HL-60/S4 (cell line): ENCODE results near the gene TNPO2.

Experiments
- in situ Hi-C: fragments of 300-500 bp; cut with MboI; formaldehyde crosslinking; loops from 2 replicates; pipeline ENCODE4 v1.14.3; 2022; ENCODE audit warnings: low sequenced_read_pairs

TNPO2 gene

GRCh38 chr19:12723641-12724426 lies at the start of gene TNPO2:
TSS of gene TNPO2 (minus strand) at chr19:12723932. CDS start at chr19:12720977, 2,955 bp downstream.
- in situ Hi-C loops, result no loop called here

DNA sequence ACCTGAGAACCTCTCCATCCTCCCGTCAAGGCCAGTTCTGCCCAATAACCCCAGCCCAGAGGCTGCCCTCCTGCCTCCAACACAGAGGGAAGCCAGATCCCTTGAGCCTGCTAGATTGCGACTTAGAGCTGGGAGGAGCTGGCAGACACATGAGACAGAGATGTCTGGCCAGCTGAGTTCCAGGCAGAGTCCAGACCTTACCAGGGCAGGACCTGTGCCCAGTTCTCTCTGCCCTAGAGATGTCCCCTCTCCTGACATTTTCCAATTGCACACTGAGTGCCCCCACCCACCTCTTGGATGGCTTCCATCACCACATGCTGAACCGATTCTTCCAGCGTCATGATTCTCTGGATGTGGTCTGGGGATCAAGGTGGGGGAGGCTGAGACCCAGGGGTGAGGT lies 48.6 kb upstream of the TNPO2 start:
- in situ Hi-C loops, result no loop called here

- in situ Hi-C loops, result no loop called here
These were observed 47.2 kb upstream of the TNPO2 start for GRCh38 chr19:12770922-12771321.

- in situ Hi-C loops, result loop anchor here (10.0 kb wide), 1 partner anchor 75 kb away; no protein-coding TSS in a partner anchor
These were observed 46.0 kb upstream of the TNPO2 start for GRCh38 chr19:12769689-12770088.

GRCh38 chr19:12767666-12768065 lies 43.9 kb upstream of the TNPO2 start:
- in situ Hi-C loops, result loop anchor here (10.0 kb wide), 1 partner anchor 77 kb away; no protein-coding TSS in a partner anchor

- in situ Hi-C loops, result loop anchor here (10.0 kb wide), 1 partner anchor 78 kb away; no protein-coding TSS in a partner anchor
These were observed 43.4 kb upstream of the TNPO2 start for GRCh38 chr19:12767150-12767549.

- in situ Hi-C loops, result loop anchor here (10.0 kb wide), 1 partner anchor 79 kb away; no protein-coding TSS in a partner anchor
These were observed 42.4 kb upstream of the TNPO2 start for GRCh38 chr19:12766051-12766521.

DNA sequence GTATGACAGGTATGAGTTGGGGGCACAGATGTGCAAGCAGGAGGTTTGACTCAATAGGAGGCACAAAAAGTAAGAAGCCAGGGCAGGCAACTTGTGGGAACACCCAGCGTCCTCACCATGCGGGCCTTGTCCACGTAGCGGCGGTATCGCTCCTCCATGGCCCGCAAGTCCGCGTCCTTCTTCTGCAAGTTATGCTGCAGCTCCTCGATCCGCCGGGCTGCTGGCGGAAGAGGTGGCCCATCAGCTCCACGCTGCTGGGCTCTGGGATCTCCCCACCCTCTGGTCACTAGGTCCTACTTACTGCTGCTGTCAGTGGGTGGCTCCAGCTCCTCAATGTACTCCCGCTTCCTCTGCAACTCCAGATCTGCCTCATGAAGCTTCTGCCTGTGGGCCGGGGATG lies 41.0 kb upstream of the TNPO2 start:
- in situ Hi-C loops, result loop anchor here (5.0 to 10.0 kb wide), 2 partner anchors 33 to 80 kb away; no protein-coding TSS in a partner anchor

GRCh38 chr19:12763100-12763499 lies 39.4 kb upstream of the TNPO2 start:
- in situ Hi-C loops, result loop anchor here (5.0 to 10.0 kb wide), 2 partner anchors 34 to 82 kb away; no protein-coding TSS in a partner anchor

- in situ Hi-C loops, result loop anchor here (5.0 to 10.0 kb wide), 2 partner anchors 38 to 85 kb away; no protein-coding TSS in a partner anchor
These were observed 36.0 kb upstream of the TNPO2 start for GRCh38 chr19:12759686-12760085.

DNA sequence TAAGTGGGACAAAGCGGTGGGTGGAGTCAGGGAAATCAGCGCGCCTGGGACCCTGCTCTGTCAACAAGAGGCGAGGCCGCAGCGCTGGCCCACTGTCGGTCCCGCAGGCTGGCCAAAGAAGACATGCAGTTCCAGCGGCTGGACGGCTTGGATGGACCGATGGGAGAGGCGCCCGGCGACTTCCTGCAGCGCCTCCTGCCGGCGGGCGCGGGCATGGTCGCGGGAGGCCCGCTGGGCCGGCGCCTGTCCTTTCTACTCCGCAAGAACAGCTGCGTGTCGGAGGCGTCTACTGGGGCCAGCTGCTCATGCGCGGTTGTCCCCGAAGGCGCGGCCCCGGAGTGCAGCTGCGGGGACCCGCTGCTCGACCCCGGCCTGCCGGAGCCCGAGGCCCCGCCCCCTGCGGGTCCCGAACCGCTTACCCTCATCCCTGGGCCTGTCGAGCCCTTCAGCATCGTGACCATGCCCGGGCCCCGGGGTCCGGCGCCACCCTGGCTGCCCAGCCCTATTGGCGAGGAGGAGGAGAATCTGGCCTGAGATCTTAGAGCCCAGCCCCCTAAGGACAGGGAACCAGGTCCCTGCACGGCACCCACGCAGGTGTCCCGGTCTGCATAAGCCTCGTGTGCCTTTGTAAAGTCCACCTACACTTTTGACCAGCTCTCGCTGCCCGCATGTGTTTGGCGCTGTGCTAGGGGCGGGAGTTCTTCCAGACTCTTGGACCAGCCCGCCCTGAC lies 34.0 kb upstream of the TNPO2 start:
- in situ Hi-C loops, result no loop called here

GRCh38 chr19:12756150-12756883 lies 32.6 kb upstream of the TNPO2 start:
- in situ Hi-C loops, result no loop called here

GRCh38 chr19:12754465-12755196 lies 30.9 kb upstream of the TNPO2 start:
- in situ Hi-C loops, result no loop called here

DNA sequence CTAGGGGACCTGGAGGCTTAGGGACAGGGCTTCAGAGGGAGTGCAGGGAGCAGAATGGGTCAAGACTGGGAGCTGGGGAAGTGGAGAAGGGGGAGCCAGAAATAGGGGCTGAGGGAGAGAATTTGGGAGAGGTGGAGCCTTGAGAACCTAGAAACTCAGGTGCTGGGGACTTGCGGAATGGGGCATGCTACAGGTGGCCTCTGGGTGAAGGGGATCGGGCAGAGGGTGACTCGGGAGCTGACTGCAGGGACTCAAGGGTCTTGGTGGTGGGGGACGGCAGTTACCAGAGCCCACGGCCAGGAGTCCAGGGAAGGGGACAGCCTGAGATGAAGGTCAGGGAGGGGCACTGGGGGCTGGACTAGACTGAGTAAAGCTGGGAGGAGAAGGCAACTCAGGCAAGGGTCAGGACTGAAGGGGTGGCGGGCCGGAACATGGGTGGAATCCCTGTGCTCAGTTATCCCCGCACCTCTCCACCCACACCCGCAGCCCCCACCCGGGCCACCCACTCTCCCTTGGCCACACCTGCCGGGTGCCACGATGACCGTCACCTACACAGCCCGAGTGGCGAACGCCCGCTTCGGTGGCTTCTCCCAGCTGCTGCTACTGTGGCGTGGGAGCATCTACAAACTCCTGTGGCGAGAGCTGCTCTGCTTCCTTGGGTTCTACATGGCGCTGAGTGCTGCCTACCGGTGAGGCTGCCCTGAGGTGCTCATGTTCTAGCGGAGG lies 28.5 kb upstream of the TNPO2 start:
- in situ Hi-C loops, result no loop called here

DNA sequence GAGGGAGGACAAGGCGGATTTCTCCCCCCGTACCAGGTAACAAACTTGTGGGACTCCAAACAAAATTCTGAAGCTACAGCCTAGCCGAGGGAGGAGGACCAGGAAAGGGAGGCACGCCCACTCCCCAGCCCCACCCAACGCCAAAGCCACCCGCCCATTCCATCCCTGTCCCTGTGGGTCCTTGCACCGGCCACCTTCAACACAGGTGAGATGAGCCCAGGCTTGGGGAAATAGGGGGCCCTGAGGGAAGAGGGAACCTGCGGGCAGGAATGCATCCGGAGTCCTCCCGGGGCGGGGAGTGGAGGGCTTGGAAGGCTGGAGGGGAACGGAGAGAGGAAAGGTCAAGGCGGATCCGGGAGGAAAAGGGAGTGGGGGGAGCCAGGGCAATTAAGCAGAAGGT lies 27.9 kb upstream of the TNPO2 start, which contains the start of gene BEST2:
TSS of gene BEST2 (plus strand) at position 157 of the 400 bp plus-strand sequence. CDS start 802 bp downstream, outside the sequence.
- in situ Hi-C loops, result no loop called here

- in situ Hi-C loops, result no loop called here
These were observed 27.1 kb upstream of the TNPO2 start for GRCh38 chr19:12750851-12751250.

- in situ Hi-C loops, result no loop called here
These were observed 26.3 kb upstream of the TNPO2 start for GRCh38 chr19:12749938-12750521.

DNA sequence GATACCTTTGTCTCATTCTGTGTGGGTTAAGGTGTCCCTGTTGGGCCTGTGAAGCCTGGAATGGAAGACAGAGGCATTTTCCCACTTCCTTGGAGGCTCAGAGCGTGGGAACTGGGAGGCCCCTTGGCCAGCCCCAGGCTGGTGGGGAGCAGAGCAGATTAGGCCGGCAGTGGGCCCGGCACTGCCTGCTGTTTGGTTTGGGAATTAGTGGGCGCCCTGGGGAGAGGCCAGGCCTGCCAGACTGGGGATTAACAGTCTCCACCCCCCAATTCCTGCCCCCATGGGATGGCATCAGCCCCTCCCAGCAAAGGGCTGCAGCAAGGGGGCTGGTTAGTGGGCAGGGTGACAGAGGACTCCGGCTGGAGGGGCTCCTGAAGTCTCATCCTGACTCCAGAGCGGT lies 24.8 kb upstream of the TNPO2 start:
- in situ Hi-C loops, result no loop called here
